MCF 10A (cell line): ENCODE measurements around the gene ADRB2. TPM values are rescaled to one million over a fixed set of nuclear protein-coding genes. Genes with fewer than 3 reads are reported as not detected.

Experiments used
- BruUV-seq: library from RNA; stranded (reverse); fragments of 400-500 nt; replicated peaks from 2 replicates; lab custom pipeline; 2021; lab: Mats Ljungman, UMichigan
- CTCF ChIA-PET: fragments of 300-600 bp; sonication (Branson Sonifier 250); formaldehyde crosslinking; extraction: SDS; loops from one replicate; lab custom pipeline; 2021; ENCODE audit warnings: antibody characterized with exemption, inconsistent platforms; lab: Yijun Ruan, JAX
- POLR2A ChIA-PET: fragments of 300-600, 350-650 bp; sonication (Branson Sonifier 250); formaldehyde crosslinking; extraction: SDS; loops from one replicate; lab custom pipeline; 2020; ENCODE audit warnings: antibody characterized with exemption, inconsistent platforms; lab: Yijun Ruan, JAX
- DNase-seq: peaks from one replicate; pipeline ENCODE4 v3.0.0-alpha.2; 2018; ENCODE audit not compliant: unreplicated experiment
- H3K27ac Mint-ChIP-seq: one replicate; pipeline ENCODE4 v1.8.0; 2022; ENCODE audit warnings: mild to moderate bottlenecking, low read depth, mixed read lengths; ENCODE audit not compliant: unreplicated experiment
- H3K27me3 Mint-ChIP-seq: one replicate; pipeline ENCODE4 v1.8.0; 2022; ENCODE audit warnings: mixed read lengths; ENCODE audit not compliant: insufficient read depth, unreplicated experiment
- H3K36me3 Mint-ChIP-seq: one replicate; pipeline ENCODE4 v1.8.0; 2022; ENCODE audit warnings: mild to moderate bottlenecking, moderate library complexity, mixed read lengths; ENCODE audit not compliant: insufficient read depth, unreplicated experiment
- H3K4me1 Mint-ChIP-seq: one replicate; pipeline ENCODE4 v1.8.0; 2022; ENCODE audit warnings: mixed read lengths; ENCODE audit not compliant: insufficient read depth, unreplicated experiment
- H3K4me3 Mint-ChIP-seq: one replicate; pipeline ENCODE4 v1.8.0; 2022; ENCODE audit warnings: mild to moderate bottlenecking, moderate library complexity, mixed read lengths; ENCODE audit not compliant: unreplicated experiment
- H3K9me3 Mint-ChIP-seq: one replicate; pipeline ENCODE4 v1.8.0; 2022; ENCODE audit warnings: mixed read lengths; ENCODE audit not compliant: unreplicated experiment
- CTCF ChIP-seq: fragments of 200-600 bp; IDR thresholded peaks from one replicate; pipeline ENCODE4 v1.8.0; 2022; ENCODE audit warnings: antibody characterized with exemption, mild to moderate bottlenecking; ENCODE audit not compliant: unreplicated experiment
- intact Hi-C: fragments of 100-400 bp; cut with micrococcal nuclease; formaldehyde crosslinking; loops from 2 replicates; pipeline ENCODE4 v1.14.1; 2022
- total RNA-seq: library from RNA; stranded (reverse); gene quantifications from 2 replicates; pipeline ENCODE4 v1.2.3, GENCODE V29; 2022

ADRB2 gene
- total RNA-seq, 1 experiment from 2014 or later: 9.5 TPM

DNA sequence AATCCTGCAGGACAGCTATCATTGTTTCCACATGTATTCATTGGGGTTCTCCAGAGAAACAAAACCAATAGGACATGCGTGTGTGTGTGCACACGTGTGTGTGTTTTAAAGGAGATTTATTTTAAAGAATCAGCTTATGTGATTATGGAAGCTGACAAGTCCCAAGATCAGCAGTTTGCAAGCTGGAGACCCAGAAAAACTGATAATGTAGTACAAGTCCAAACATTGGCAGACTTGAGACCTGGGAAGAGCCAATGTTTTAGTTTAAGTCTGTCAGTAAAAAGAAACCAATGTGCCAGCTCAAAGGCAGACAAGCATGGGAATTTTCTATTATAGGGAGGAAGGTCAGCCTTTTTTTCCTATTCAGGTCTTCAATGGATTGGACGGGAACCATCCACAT lies 35.3 kb downstream of the ADRB2 start:
- TF ChIP-seq CTCF: no peak
- no TSS peak for BruUV-seq
- H3K27me3 Mint-ChIP-seq: no peaks in the 10 kb centered on the region
- intact Hi-C loops: no loop called here
- H3K36me3 Mint-ChIP-seq: peaks cover 11% of the 10 kb centered on the region
- no peak overlapping the region for H3K27ac Mint-ChIP-seq
- no peak for DNase-seq
- CTCF ChIA-PET: interaction anchor here (0.6 to 3.0 kb wide), 9 partner anchors 10 to 338 kb away, joined by 3 to 15 read pairs (median 3); no protein-coding TSS in a partner anchor
- POLR2A ChIA-PET: interaction anchor here (0.6 to 1.4 kb wide), 6 partner anchors 11 to 40 kb away, joined by 3 to 4 read pairs (median 3); no protein-coding TSS in a partner anchor
- H3K4me1 Mint-ChIP-seq: no peaks in the 10 kb centered on the region
- no peaks in the 10 kb centered on the region for H3K9me3 Mint-ChIP-seq
- H3K4me3 Mint-ChIP-seq: no peak overlapping the region

DNA sequence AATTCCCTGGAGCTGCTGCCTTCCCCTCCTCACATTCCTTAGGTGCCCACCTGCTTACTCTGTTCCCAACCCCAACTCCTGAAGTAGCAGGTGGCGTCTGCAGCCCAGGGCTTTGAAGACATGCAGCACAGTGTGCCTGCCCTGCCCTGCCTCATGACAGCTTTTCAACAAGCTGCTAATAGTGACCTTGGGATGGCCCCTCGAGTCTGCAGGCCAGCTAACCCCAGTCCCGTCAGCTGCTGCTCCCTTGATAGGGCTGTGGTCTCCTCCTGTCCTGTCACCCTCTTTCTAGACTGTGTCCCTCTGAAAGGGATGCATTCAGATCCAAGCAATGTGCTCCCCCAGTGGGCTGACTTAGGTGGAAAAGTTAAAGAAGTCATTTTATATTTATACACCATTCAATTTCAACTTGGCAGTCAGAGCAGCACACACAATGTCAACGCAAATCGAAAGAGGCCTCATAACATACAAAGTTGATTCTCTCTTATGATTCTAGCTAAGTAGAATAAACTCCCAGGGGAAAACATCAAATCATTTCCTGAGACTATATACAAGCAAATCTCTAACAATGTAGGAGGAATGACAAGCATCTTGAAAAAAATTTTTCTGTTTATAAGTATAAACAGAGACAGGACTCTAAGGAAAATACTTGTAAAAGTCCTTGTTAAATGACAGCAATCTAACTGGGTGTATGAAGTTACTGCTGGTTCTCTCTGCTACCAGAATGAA lies 37.9 kb downstream of the ADRB2 start:
- no TSS peak for BruUV-seq
- Mint-ChIP-seq H3K27ac (no peak overlapping the region), H3K4me1 (no peaks in the 10 kb centered on the region), H3K9me3 (no peaks in the 10 kb centered on the region), H3K36me3 (peaks cover 11% of the 10 kb centered on the region), H3K4me3 (no peak overlapping the region), H3K27me3 (no peaks in the 10 kb centered on the region)
- POLR2A ChIA-PET: interaction anchor here (0.7 to 1.6 kb wide), 3 partner anchors 13 to 852 kb away, joined by 3 to 4 read pairs (median 3); no protein-coding TSS in a partner anchor
- TF ChIP-seq CTCF: no peak
- intact Hi-C loops: no loop called here
- CTCF ChIA-PET: interaction anchor here (0.6 to 3.0 kb wide), 5 partner anchors 31 to 250 kb away, joined by 3 to 15 read pairs (median 3); no protein-coding TSS in a partner anchor
- DNase-seq: no peak

DNA sequence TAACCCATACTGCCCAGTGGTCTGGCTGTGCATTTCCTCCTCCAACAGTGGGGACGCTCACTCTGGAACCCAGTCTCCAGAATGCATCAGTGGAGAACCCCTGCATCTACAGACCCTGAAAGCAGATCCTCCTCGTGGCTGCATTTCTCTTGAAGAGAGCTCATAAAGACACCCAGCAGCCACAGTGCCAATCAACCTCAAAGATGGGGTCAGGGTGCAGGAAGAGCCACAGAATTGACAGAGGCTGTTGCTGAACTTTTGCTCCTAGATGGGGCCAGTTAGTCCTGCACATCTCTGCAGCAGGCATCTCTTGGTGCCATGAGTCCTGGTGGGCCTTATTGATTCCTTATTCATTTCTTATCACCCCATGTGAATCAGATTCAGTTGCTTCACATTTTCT lies 39.6 kb downstream of the ADRB2 start:
- BruUV-seq: no TSS peak
- Mint-ChIP-seq H3K36me3 (peaks cover 11% of the 10 kb centered on the region), H3K4me1 (no peaks in the 10 kb centered on the region), H3K9me3 (no peaks in the 10 kb centered on the region), H3K4me3 (no peak overlapping the region), H3K27ac (no peak overlapping the region), H3K27me3 (no peaks in the 10 kb centered on the region)
- ChIA-PET POLR2A (interaction anchor here (0.7 to 0.9 kb wide), 2 partner anchors 62 to 131 kb away, joined by 3 read pairs; no protein-coding TSS in a partner anchor), CTCF (interaction anchor here (0.5 to 1.6 kb wide), 4 partner anchors 13 to 864 kb away, joined by 3 to 5 read pairs (median 3); no protein-coding TSS in a partner anchor)
- intact Hi-C loops: no loop called here
- DNase-seq: no peak
- TF ChIP-seq CTCF: no peak

GRCh38 chr5:148873120-148873519 lies 46.7 kb downstream of the ADRB2 start:
- Mint-ChIP-seq H3K9me3 (no peaks in the 10 kb centered on the region), H3K27ac (no peak overlapping the region), H3K36me3 (peaks cover 17% of the 10 kb centered on the region), H3K27me3 (no peaks in the 10 kb centered on the region), H3K4me3 (no peak overlapping the region), H3K4me1 (peaks cover 12% of the 10 kb centered on the region)
- no peak for TF ChIP-seq CTCF
- POLR2A ChIA-PET: interaction anchor here (1.1 kb wide), 1 partner anchor 11 kb away, joined by 3 read pairs; no protein-coding TSS in a partner anchor
- CTCF ChIA-PET: interaction anchor here (0.6 to 1.8 kb wide), 3 partner anchors 10 to 132 kb away, joined by 3 to 4 read pairs (median 3); no protein-coding TSS in a partner anchor
- BruUV-seq: no TSS peak
- intact Hi-C loops: no loop called here
- DNase-seq: no peak
